Activated gamma-delta T cell treated with anti-CD3 and anti-CD28 coated beads, Interleukin-2, amount 50 U/mL, for 16 hours (primary cell): ENCODE results near the gene ADGRG6.
"Not testable (repeated sequence)": the region's sequence is repeated elsewhere in the genome, so short reads cannot be mapped to it uniquely, and the experiment has no call there.

Experiments used
- DNase-seq: peaks from one replicate; pipeline ENCODE4 v3.0.0-alpha.2; 2020; ENCODE audit warnings: low read depth

Gene ADGRG6

GRCh38 chr6:142322066-142322465 lies 20.3 kb downstream of the ADGRG6 start:
- no peak for DNase-seq

- DNase-seq: no peak
These were observed 20.8 kb downstream of the ADGRG6 start for GRCh38 chr6:142322504-142323198.

- DNase-seq: no peak
These were observed 21.6 kb downstream of the ADGRG6 start for GRCh38 chr6:142323377-142323776.

DNA sequence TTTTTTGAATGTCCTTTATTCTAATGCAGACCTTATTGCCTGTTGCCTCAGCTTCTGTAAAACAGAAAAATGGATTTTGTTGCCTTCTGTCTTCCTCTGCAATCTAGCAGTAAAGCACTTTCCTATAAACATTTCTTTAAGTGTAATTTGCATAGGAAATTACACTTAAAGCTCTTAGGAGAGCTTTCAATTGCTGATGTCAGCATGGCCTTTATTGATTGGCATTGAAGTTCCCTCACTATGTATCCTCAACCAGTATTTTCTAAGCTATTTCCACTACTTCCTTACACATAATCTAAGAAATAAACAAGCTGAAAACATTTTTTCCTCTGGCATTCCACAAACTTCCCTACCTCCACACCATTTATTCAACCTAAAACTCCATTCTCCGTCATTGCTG lies 22.3 kb downstream of the ADGRG6 start:
- no peak for DNase-seq

DNA sequence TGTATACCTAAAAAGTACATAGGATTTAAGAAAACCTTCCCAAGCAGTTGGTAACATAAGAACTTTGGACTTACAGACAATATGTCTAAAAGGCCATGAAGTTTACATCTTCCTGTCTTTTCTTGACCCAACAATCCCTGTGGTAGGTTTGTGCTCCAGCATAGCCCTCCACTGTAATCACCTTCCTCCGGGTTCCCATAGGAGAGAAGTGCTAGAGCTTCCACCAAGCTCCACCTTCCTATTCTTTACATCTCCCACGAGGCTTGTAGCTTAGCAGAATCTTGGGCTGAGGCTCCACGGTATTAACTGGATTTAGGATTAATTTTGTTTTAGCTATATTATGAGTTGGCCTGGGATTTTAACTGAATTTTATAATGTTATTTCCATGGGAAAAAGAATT lies 23.3 kb downstream of the ADGRG6 start:
- no peak for DNase-seq

GRCh38 chr6:142326540-142326939 lies 24.7 kb downstream of the ADGRG6 start:
- DNase-seq: no peak

DNA sequence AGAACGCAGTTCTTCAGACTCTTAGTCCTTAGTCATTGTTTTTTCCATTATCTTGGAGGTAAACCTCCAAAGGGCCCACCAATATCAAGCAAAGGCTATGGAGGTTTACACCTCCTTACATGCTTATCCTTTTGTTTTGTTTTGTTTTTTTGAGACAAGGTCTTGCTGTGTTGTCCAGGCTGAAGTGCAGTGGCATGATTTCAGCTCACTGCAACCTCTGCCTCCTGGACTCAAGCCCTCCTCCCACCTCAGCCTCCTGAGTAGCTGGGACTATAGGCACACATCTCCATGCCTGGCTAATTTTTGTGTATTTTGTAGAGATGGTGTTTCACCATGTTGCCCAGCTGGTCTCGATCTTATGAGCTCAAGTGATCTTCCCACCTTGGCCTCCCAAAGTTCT lies 26.3 kb downstream of the ADGRG6 start:
- no peak for DNase-seq

DNA sequence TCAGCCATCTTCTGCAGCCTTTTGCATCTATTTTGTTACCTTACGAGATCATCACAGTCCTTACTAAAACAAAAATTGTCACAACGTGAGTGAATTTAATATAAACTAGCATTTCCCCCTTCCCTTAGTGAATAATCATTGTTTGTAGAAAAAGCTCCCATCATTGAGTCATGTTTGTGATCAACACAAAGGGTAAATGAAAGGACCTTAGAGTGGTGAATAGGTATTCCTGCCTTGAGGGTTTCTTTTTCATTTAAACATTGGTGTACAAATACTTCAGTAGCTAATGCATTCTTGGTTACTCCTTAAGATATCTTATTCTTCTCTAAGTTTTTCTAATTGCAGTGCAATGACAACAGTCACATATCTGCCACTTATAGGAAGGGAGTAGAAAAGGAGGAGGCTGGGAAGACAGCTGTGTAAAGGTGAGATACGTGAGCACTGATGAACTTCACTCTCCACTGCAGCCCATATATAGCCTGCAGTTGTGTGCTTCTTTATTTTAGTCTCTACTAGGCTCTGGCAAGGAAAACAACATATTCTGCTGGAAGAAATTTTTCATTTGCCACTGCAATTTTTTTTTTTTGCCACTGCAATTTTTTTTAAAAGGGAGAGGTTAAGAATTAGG lies 27.8 kb downstream of the ADGRG6 start:
- no peak for DNase-seq

DNA sequence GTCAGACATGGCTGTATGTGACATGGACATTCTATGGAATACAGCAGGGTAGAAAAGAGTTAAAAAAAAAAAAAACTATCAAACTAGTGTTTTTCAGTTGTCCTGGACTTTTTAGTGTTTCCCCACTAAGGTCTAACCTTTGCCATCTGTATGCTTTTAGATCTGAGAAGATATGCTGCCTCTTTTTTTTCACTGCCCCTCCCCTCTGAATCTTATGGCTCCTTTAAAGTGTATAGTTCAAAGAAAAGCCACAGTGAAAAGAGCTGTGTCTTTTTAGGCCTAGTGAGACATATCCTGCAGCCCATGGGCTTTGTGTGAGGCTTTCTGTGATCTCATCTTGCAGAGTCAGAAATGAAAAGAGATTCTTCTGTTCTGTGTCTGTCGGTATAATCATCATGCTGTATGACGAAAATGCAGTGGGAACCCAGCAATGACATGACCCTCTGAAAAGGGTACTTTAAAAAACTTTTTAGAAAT lies 29.3 kb downstream of the ADGRG6 start:
- DNase-seq: no peak

GRCh38 chr6:142331601-142332000 lies 29.8 kb downstream of the ADGRG6 start:
- no peak for DNase-seq

DNA sequence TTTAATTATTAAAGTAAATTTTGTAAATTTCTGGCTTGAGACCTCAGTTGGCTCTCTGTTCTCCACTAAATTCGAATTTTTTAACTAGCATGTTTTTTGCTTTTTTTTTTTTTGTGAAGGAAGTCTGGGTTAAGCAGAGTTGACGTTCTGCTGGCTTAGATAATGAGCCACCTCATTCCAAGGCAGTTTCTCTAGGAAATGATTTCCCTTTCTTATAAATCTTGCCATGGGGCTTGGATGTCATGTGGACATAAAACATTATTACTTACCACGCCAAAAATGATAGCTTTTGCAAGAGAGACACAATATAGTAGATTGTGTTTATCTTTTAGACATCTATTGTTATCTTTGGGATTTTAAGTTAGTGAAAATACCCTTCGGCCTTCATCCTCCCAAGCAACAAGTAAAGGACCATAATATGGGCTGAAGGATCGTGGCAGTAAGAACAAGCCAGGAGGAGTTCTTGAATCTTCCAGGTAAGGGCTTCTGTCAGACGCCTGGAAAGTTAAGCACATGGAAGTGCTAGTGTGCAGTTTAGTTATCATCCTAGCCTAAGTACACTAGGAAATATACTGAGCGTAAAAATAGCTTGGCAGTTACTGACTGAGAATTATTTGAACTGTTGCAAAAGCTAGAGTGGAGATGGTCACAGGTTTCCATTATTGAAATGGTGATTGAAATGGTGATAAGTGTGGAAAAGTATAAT lies 30.7 kb downstream of the ADGRG6 start:
- no peak for DNase-seq

GRCh38 chr6:142333431-142333830 lies 31.6 kb downstream of the ADGRG6 start:
- no peak for DNase-seq

- DNase-seq: no peak
These were observed 32.5 kb downstream of the ADGRG6 start for GRCh38 chr6:142334294-142334693.

GRCh38 chr6:142335415-142335814 lies 33.6 kb downstream of the ADGRG6 start:
- DNase-seq: no peak

DNA sequence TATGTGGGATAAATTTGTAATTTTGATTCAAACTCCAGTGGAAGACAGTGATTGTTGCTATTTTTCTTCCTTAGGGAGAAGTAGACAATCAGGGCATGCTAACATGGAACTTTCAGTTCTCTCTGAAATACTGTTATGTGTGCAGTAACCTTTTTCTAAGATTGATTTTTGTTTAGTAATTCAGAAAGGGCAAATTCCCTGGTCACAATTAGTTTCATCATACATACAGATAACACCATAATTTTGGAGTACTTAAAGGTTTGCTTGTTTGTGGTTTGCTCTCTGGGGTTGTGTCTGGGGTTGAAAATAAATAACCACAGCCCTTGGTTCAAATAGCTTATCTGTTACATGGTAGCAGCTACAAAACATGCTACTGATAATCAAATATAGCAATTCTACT lies 34.4 kb downstream of the ADGRG6 start:
- no peak for DNase-seq

GRCh38 chr6:142336787-142337186 lies 35.0 kb downstream of the ADGRG6 start:
- no peak for DNase-seq

- DNase-seq: no peak
These were observed 37.3 kb downstream of the ADGRG6 start for GRCh38 chr6:142339113-142339512.

DNA sequence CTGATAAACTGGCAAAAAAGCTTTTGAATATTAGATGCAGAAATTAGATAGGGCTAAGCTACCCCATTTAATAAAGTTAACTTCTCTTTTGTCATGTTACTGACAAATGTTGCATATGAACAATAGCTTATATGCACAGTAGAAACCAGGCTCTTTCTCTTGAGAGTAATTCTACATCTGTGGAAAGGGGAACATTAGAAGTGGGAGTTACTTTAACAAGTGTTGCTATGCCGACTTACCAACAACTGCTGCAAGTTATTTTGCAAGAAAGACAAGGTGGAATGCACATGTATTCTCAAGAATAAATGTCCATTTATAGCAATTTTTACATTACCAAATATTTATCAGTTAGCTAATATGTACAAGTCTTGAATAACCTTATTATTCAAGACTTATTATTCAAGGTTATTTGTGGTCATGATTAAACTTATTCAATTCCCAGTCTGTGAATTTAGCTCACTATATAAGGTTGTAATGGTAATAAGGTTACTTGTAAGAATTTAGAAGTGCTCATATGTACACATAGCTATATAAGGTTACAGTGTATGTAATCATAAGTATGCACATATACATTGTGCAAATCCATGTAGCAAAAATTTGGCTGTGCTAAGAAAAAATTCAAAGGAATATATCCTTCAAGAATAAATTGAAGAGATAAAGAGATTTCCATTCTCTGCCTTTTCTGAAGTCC lies 38.3 kb downstream of the ADGRG6 start:
- DNase-seq: no peak

DNA sequence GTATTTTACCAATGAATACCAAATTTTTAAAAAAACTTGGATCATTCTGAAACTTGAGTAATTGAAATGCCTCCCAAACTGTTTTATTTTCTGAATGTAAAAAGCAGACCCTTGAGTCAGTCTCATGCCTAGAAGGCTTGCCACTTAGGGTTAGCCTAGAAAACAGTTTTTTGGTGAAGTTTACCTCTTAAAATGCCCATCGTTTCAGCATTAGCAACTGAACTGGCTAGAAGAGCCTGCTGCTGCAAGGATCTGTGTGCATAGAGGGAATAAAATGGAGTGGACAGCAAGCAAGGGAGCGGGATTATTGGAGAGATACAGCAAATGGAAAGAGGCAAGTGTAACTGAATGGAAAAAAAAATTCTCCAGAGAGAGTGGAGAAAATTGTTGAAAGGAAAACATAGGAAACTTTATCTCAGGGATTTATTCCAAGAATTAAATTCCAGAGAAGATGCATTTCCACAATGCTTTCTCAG lies 40.1 kb downstream of the ADGRG6 start:
- no peak for DNase-seq

DNA sequence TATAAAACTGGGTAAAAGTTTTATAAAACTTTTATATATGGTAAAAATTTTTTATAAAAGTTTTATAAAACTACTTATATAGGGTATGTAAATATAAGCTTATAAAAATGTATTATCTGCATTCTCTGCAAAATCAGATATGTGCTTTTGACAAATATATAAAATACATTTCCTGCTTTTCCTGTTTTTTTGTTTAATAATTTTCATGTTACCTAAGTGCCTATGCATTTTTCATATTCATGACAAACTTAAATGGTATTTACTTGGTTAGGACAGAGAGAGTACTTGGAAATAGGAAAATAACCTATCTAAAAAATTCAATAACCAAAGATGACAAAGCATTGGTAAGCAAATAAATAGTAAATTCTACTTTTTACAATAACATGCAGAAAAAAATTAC lies 41.2 kb downstream of the ADGRG6 start:
- DNase-seq: no peak

GRCh38 chr6:142343938-142344337 lies 42.1 kb downstream of the ADGRG6 start:
- DNase-seq: no peak

- no peak for DNase-seq
These were observed 43.5 kb downstream of the ADGRG6 start for GRCh38 chr6:142345261-142345660.

DNA sequence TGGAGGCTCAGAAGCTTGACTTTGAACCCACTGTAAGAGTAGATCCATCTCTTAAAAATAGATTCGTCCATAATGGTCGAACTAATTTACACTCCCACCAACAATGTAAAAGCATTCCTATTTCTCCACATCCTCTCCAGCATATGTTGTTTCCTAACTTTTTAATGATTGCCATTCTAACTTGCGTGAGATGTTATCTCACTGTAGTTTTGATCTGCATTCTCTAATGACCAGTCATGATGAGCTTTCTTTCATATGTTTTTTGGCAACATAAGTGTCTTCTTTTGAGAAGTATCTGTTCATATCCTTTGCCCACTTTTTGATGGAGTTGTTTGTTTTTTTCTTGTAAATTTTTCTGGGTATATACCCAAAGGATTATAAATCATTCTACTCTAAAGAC lies 44.4 kb downstream of the ADGRG6 start:
- DNase-seq: not testable (repeated sequence)
